ENCODE data around the gene DLEC1.

DNA sequence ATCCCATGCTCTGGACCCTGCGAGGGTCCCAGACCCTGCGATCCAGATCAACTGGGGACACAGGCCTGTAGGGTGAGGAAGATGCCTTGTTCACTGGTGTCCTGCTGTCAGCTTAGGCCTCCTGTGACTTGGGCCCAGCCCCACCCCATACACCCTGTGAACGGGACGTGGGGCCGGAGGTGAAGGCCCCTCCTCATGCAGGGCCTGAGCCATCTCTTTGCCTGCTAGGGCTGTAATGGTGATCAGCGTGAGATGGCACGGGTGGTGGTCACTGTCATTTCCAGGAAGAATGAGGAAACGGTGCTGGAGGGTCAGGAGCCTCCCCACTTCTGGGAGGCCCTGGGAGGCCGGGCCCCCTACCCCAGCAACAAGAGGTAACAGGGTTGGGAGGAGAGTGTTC lies 36.1 kb upstream of the DLEC1 start:
- TF ChIP-seq POLR2A (IDR thresholded peaks at IDR 0.05; ENCODE audit: low read depth, low read length), result no peak
- no peak for TF ChIP-seq MAZ (IDR thresholded peaks at IDR 0.05; ENCODE audit: borderline replicate concordance, low read depth, low read length)
